ENCODE results near the gene MAK.
A peak's percentile ranks its signal among the peaks of the same experiment; 100 is the strongest.

MAK gene

GRCh38 chr6:10722820-10723566, 115.3 kb downstream of the MAK start, which contains the start of gene TMEM14C:
Gene TMEM14C, plus strand, starts transcription at chr6:10723070. Its CDS starts 1,544 bp downstream, at chr6:10724614.
- DNase-seq: peak; percentile 89

- no peak for DNase-seq
These were observed 115.8 kb downstream of the MAK start for GRCh38 chr6:10722570-10722819.

GRCh38 chr6:10721850-10722569, 116.3 kb downstream of the MAK start:
- DNase-seq: no peak

- DNase-seq: peak; percentile 50
These were observed 117.1 kb downstream of the MAK start for GRCh38 chr6:10720960-10721849.

GRCh38 chr6:10720265-10720959, 117.9 kb downstream of the MAK start:
- peak; percentile 48 for DNase-seq

GRCh38 chr6:10719964-10720264, 118.4 kb downstream of the MAK start:
- DNase-seq: no peak

GRCh38 chr6:10719296-10719963, 118.9 kb downstream of the MAK start:
- peak; percentile 63 for DNase-seq

- DNase-seq: no peak
These were observed 124.4 kb downstream of the MAK start for GRCh38 chr6:10713962-10714361.
